GM03348 (cell line): ENCODE measurements around the gene PHF12.
"Not testable (repeated sequence)": the region's sequence is repeated elsewhere in the genome, so short reads cannot be mapped to it uniquely, and the experiment has no call there.

Source experiments
- DNase-seq: peaks from one replicate; pipeline ENCODE4 v3.0.0; 2012; ENCODE audit warnings: low spot score

The PHF12 gene

DNA sequence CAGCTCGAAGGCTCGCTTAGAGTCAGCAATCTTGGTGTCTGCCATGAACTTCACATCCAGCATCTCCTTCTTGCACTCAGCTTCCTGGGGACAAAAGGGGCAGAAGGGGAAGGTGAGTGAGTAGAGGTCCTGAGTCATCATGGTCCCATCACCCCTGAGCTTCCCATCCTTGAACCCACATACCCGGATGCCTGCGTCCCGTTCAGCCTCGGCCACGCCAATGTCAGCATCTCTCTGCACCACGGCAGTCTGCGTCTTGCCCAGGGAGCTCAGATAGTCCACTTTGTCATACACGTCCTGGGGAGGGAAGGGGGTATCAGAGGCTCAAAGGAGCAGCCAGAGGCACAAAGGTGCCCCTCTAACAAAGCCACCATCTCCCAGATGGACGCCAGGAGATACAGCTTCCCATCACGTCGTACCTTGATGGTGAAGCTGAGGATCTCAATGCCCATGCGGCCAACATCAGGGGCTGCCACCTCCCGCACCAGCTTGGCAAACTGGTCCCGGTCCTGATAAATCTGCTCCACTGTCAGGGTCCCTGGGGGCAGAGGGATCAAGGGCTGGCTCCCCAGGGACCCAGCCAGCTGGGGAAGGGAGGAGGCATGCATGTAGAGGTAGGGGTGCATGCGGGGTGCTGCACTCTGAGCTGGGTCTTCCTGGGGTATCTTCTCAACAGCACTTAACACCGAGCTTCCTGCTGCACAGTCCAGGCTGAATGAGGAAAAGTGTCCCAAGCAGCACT lies 69.0 kb downstream of the PHF12 start:
- DNase-seq, result no peak

DNA sequence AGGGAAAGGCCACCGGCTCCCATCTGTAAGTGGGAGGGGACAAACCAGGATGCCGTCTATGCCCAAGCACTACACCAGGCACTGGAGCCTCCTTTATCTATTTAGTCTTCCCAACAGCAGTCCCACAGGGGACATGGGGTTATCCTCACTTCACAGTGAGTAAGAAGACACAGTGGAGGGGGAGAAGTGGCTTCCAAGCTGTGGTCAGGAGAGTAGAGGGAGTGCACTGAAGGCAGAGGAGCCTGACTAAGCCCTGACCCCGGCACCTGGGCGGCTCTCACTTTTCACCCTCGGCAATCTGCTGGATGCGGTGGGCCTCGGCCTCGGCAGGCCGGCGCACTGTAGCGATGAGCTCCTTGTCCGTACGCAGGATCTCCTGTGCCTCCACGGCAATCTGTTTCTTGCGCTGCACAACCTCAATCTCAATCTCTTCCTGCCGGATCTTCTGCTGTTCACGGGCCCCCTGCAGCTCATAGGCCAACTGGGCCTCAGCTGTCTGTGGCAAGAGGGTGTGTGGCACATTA lies 69.7 kb downstream of the PHF12 start:
- DNase-seq, result no peak

GRCh38 chr17:28880572-28880945 lies 70.8 kb downstream of the PHF12 start:
- DNase-seq, result no peak

GRCh38 chr17:28879886-28880571 lies 71.3 kb downstream of the PHF12 start:
- DNase-seq, result no peak

DNA sequence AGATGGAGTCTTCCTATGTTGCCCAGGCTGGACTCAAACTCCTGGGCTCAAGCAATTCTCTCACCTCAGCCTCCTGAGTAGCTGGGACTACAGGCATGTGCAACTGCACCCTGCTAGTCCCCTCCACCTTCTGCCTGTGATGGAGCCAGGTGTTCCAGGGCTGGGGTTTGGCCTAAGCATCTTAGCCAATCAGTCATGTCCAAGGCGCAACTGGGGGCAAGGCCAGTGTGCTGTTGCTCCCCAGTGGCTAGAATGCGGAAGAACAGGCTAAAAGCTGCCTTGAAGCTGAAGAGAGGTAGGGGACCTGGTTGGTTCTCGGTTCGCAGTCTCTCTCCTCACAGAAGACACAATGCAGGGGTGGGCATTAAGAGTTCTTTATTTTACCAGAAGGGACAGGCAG lies 72.3 kb downstream of the PHF12 start:
- peak; percentile 57 for DNase-seq

DNA sequence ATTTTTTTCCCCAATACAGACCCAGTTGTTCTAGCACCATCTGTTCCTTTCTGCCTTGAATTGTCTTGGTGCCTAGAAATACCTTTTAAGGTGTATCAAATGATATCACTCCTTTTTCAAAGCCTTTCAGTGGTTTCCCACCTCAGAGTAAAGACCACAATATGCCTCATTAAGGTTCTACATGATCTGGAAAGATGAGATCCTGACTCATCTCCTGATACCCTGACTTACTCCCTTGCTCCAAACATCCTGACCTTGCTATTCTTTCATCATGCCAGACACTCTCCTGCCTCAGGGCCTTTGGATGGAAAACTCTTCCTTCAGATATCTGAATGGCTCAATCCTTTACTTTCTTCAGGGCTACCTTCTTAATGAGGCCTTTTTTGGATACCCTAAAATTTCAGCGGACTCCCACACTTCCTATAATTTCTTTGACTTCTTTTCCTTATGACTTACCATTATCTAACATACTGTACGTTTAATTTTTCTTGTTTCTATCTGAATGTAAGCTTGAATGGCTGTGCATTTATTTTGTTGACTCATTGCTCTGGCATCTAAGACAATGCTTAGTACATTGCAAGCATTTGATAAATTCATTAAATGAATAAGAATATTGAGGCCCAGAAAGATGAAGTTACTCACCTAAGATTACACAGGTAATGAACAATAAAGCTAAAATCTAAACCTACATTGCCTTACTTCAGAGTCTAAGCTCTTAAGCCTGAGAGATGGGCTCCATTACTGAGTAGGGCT lies 73.0 kb downstream of the PHF12 start:
- no peak for DNase-seq

DNA sequence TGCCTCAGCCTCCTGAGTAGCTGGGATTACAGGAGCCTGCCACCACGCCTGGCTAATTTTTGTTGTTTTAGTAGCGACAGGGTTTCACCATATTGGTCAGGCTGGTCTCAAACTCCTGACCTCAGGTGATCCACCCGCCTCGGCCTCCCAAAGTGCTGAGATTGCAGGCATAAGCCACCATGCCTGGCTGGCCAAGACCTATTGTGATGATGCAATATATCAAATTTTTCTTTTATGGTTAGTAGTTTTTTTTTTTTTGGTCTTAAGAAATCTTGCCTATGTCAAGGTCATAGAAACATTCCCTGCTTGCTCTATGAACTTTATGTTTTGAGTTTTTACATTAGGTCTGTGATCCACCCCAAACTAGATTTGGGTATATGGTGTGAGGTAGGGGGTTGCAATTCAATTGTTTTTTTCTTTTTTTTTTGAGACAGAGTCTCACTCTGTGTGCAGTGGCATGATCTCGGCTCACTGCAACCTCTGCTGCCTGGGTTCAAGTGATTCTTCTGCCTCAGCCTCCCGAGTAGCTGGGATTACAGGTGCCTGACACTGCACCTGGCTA lies 74.1 kb downstream of the PHF12 start:
- DNase-seq, result not testable (repeated sequence)

DNA sequence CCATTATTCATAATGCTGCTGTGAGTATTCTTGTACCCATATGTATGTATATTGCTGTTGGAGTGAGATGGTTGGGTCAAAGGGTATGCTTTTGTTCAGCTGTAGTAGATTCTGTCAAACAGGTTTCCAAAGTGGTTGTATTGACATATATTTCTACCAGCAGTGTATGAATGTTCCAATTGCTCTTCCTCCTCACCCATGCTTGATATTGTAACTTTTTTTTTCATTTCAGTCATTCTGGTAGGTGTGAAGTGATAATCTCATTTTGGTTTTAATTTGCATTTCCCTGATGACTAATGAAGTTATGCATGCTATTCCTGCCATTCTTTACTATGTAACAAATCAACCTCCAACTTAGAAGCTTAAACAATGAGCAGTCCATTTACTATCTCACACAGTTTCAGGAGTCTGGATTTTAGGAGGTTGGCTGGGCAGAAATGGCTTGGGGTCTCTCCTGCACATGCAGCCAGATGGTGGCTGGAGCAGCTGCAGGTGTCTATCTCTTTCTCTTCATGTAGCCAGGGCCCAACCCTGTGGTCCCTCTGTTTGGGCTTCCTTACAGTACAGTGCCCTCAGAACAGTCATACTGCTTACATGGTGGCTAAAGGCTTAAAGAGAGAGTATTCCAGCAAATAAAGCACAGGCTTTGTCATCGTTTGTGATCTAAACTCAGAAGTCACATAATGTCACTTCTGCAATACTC lies 75.3 kb downstream of the PHF12 start:
- no peak for DNase-seq

DNA sequence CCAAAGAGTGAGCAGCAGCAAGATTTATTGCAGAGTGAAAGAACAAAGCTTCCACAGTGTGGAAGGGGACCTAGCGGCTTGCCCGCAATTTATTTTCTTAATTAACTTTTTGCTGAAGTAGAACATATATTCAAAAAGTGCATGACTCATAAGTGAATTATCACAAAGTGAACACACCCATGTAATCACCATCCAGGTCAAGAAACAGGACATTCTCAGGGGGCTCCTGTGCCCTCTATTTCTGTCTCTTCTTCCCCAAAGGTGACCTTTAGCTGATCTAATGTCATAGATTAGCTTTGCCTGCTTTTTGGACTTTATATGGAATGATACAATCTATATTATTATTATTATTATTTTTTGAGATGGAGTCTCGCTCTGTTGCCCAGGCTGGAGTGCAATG lies 76.6 kb downstream of the PHF12 start:
- no peak for DNase-seq

DNA sequence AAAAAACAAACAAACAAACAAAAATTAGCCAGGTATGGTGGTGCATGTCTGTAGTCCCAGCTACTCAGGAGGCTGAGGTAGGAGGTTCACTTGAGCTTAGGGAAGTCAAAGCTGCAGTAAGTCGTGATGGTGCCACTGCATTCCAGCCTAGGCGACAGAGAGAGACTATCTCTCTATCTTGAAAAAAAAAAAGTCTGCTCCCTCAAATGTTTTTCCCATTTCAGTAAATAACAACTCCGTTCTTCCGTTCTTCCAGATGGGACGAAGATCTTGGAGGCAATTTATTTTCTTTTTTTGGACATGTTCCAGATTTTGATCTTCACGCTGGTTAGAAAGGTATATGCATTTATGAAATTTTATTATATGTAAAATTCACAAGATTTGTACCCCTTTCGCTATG lies 77.5 kb downstream of the PHF12 start:
- no peak for DNase-seq

- no peak for DNase-seq
Measured at GRCh38 chr17:28871056-28871579, 80.2 kb downstream of the PHF12 start.

DNA sequence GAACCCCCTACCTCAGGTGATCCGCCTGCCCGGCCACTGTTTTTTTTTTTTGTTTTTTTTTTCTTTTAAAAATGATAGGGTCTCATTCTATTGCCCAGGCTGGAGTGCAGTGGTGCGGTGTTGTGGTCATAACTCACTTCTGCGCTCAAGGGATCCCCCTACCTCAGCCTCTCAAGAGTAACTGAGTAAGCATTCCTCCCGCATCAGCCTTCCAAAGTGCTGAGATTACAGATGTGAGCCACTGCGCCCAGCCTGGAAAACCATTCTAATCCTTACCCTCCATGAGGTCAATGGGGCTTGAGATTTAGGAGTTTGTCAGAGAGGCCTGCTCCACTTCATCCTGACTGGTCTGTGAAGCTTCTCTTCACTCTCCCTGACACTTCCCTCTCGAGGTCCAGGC lies 84.0 kb downstream of the PHF12 start:
- no peak for DNase-seq

- no peak for DNase-seq
Measured at GRCh38 chr17:28865946-28866752, 85.2 kb downstream of the PHF12 start.

DNA sequence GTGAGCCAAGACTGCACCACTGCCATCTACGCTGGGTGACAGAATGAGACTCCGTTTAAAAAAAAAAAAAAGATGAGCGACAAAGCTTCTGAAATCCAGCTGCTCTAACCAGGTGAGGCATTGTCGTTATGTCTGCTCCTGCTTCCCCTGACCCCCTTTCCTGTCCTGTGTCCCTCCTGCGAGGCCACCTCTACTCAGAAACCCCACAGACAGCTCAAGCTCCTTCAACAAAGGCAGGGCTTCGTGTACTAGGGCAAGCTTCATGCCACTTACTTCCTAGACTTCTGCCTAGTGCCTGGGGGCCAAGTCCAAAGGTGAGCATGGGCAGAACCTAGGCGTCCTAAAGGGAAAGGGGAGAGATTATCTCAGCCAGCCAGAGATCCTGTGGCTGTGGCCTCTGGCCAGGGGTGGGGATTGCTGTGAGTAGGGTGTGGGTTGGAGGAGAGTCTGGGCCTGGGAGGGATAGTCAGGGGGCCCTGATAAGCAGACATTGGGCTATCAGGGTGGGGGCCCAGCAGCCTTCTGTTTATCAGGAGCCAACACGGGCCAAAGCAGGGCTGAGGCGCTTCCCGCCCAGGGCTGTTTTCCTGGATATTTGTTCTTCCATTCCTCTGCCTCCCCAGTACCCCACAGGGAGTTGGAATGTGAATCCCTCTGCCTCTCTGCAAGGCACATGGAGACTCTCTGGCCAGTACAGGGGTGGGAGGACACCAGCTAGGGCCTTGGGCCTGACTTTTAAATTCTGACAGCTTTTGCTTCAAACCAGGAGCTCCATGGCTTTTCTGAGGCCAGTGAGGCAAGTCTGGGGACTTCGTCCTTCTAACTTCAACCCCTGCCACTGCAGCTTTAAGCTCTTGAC lies 86.1 kb downstream of the PHF12 start:
- DNase-seq, result no peak

DNA sequence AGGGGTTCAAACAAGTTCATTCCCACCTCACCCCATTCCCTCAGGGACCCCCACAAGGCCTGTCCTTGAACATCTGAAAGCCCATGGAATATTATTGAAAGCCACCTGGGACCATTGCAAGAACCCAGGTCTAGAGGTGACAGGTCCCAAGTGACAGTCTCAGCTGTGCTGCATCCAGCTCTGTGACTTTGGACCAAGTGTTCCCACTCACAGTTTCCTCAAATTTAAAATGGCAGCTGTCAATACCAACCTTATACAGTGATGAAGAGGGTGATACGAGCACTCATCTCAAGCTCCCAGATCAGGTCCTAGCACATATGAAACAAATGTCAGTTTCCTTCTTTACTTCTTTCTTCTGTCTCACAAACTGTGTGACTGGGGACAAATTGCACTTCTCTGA lies 87.4 kb downstream of the PHF12 start:
- no peak for DNase-seq

- DNase-seq, result no peak
Measured at GRCh38 chr17:28862561-28862960, 88.8 kb downstream of the PHF12 start.

- no peak for DNase-seq
Measured at GRCh38 chr17:28861393-28862203, 89.7 kb downstream of the PHF12 start.

DNA sequence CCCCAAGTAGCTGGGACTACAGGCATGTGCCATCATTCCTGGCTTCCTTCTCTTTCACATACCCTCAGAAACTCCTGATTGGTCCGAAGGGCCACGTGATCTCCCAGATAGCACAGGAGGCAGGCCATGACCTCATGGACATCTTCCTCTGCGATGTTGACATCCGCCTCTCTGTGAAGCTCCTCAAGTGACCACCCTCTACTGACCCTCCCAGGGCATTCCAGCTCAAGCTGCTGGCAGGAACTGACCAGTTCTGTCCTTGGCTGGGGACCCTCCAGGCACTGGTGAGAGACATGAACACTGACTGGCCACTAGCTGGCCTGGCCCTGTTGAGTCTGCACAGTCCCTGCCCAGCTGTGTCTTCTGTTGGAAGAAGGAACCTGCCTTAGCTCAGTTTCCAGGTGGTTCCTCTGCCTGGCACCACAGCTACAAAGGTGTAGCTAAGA lies 90.9 kb downstream of the PHF12 start:
- no peak for DNase-seq

DNA sequence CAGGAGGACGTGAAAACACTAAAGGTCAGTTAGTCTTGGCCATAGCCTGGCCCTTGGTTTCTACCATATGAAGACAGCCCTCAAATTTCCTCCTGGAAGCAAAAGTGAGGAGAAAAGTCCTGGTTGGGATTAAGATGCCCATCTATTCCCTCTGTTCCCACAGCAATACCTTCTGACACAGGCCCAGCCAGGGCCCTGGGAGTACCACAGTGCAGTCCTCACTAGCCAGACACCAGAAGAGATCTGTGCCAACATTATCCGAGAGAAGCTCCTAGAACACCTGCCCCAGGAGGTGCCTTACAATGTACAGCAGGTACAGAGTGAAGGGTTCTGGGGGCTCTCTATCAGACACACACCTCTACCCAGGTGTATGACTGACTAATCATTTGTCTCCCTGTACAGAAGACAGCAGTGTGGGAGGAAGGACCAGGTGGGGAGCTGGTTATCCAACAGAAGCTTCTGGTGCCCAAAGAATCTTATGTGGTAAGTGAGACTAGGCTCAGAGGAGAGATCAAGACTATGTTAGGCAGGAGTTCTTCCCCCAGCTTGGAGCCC lies 92.4 kb downstream of the PHF12 start:
- DNase-seq, result no peak
